Posterior vena cava (tissue), 2 donors: ENCODE measurements around the gene ZNF785. TPM values are rescaled to one million over a fixed set of nuclear protein-coding genes. Genes with fewer than 3 reads are reported as not detected.
A peak's percentile ranks its signal among the peaks of the same experiment; 100 is the strongest.
"Not testable (repeated sequence)": the region's sequence is repeated elsewhere in the genome, so short reads cannot be mapped to it uniquely, and the experiment has no call there.

Source experiments
- DNase-seq: peaks from one replicate; pipeline ENCODE4 v3.0.0-alpha.2; 2020; ENCODE audit warnings: low spot score
- intact Hi-C, 2 donors: fragments of 100-400 bp; cut with DNase I; formaldehyde crosslinking; loops; one replicate each; pipeline versions ENCODE4 v1.14.1 to v1.14.2; 2022 to 2023
- total RNA-seq, 2 donors: library from RNA; stranded (reverse); fragmentation: NEBNext Ultra II Directional; extraction: Animal tissue kit (Norgen Biotek cat#: 25700); gene quantifications; one replicate each; pipeline ENCODE4 v1.2.1, GENCODE V29; 2021
- donor health status: DM: yes; HTN: yes; CAD: no.
- donor health status: DM: yes; HTN: yes; CAD: no.

The ZNF785 gene
- total RNA-seq, 2 donors from 2014 or later, result 10.2 to 10.5 TPM

DNA sequence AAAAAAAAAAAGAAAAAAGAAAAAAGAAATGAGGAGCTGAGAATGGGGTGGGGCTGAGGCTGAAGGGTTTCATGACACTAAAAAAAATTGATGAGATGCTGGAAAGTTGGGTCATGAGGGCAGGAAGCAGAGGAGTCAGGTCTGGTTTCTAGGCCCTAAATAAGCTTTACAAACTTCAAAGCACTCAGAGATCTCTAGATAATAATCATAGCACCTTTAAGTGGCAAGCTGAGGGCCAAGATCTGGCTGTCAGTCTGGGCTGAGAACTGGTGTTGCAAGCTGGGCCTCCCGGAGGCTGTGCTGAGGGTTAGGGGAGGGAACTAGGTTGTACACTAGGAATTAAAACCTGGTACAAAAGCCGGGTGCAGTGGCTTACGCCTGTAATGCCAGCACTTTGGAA, 33.7 kb downstream of the ZNF785 start:
- intact Hi-C loops, result no loop called here
- DNase-seq, result no peak

DNA sequence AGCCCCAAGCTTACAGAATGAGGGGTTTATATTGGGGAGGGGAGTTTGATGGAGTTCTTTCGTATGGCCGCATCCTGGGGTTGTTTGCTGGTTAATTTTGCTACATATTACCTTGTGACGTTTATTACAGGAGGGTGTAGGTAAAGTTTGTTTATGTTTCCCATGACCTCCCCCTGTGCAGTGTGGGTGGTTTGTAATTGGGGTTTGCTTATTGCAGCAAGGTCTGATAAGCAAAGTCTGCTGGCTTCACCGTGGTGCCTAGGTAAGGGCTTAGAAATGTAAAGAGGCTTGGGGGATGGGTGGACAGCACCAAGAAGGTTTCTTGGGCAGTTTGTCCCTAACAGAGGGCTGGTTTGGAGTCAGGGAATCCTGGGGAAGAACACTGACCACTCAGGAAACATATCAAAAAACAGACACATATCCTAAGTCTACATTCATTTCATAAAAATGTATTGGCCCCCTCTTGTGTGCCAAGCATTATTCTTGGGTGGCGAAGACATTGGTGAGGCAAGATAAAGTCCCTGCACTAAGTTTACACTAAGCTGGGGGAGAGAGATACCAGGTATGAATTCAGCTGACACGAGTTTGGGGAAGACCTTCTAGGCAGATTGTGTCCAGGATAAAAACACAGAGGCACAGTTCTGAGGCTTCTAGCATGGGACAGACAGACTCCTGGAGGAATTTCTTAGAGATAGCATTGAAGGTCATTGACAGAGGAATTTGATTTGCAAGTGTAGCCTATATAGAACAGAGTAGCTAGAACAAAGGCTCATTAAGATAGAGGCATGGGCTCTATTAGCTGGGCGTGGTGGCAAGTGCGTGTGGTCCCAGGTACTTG, 36.9 kb downstream of the ZNF785 start:
- DNase-seq, result no peak
- intact Hi-C loops, result no loop called here

DNA sequence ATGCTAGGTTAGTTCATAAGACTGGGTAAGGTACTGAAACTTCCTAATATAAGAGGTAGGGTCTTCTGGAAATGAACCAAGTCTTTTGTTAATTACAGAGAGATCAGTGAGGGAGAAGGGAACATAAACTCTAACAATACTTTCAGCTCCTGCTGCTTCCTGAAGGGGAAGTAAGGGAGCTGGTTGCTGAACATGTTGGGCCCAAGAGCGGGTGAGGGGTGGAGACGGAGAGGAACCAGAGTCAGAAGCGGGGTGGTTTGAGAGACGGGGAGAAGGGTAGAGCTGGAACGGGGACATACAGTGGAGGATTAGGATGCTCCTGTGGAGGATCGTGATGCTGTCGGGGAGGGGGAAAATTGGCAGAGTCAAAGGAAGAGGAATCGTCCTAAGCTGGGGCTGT, 39.4 kb downstream of the ZNF785 start:
- intact Hi-C loops, result no loop called here
- no peak for DNase-seq

DNA sequence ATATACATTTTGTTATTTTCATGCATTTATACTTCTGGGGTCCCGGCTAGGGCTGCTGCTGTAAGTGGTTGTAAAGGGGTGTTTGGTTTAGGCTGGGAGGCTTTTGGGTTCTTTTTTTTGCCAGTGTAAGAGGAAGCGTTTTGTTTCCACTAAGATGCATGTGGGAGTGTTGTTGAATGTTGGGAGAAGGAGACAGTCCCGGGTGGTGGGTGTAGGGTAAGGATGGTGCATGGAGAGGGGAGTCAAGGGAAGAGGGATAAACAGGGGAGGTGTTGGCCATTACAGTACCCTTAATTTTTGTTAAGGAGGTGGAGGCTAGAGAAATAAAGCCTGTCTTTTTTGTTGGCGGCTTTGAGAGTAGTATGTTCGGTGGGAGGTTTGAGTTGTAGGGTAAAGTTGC, 42.4 kb downstream of the ZNF785 start:
- intact Hi-C loops, result no loop called here
- DNase-seq, result no peak

DNA sequence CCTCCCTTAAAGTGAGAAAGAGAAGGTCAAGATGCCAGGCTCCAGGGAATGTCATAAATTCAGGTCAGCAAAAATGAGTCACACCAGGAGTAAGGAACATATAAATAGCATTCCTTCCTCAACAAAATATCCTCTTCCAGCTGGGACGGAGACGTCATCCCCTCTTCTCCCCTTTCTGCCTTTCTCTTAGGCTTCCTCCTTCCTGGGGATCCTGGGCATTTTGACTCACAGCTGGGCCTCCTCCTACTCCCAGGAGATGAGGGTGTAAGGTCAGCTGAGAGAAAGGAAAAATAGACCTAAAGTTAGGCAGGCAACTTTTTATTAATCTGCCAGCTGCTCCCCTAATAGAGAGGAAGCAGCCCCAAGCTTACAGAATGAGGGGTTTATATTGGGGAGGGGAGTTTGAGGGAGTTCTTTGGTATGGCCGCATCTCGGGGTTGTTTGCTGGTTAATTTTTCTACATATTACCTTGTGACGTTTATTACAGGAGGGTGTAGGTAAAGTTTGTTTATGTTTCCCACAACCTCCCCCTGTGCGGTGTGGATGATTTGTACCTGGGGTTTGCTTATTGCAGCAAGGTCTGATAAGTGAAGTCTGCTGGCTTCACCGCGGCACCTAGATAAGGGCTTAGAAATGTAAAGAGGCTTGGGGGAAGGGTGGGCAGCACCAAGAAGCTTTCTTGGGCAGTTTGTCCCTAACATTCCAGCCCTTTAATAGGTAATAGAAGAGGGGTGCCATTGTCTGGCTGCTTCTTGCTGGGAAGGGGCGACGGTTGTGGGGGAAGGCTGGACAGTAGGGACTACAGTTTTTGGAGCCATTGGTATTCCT, 43.8 kb downstream of the ZNF785 start:
- intact Hi-C loops, result no loop called here
- DNase-seq, result no peak

DNA sequence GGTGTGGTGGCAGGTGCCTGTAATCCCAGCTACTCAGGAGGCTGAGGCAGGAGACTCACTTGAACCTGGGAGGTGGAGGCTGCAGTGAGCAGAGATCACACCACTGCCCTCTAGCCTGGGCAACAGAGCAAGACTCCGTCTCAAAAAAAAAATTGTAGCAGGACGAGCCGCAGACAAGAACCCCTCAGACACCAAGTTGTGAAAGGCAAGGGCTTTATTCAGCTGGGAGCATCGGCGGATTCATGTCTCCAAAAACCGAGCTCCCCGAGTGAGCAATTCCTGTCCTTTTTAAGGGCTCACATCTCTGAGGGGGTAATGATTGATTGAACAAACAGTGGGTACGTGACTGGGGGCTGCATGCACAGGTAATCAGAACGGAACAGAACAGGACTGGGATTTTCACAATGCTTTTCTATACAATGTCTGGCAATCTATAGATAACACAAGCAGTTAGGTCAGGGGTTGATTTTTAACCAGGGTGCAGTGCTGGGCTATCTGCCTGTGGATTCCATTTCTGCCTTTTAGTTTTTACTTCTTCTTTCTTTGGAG, 44.5 kb downstream of the ZNF785 start:
- DNase-seq, intact Hi-C loops: not testable (repeated sequence)

DNA sequence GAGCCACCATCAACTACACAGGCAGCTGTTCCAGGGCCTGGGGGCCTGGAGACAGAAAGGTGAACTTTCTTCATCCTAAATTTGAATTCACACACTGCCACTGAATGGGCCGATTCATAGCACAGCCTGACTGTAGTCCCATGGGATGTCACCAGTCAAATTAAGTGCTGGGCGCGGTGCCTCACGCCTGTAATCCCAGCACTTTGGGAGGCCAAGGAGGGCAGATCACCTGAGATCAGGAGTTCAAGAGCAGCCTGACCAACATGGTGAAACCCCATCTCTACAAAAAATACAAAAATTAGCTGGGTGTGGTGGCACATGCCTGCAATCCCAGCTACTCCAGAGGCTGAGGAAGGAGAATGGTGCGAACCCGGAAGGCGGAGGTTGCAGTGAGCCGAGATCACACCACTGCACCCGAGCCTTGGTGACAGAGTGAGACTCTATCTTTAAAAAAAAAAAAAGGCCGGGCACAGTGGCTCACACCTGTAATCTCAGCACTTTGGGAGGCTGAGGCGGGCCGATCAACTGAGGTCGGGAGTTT, 45.4 kb downstream of the ZNF785 start:
- intact Hi-C loops, DNase-seq: not testable (repeated sequence)

DNA sequence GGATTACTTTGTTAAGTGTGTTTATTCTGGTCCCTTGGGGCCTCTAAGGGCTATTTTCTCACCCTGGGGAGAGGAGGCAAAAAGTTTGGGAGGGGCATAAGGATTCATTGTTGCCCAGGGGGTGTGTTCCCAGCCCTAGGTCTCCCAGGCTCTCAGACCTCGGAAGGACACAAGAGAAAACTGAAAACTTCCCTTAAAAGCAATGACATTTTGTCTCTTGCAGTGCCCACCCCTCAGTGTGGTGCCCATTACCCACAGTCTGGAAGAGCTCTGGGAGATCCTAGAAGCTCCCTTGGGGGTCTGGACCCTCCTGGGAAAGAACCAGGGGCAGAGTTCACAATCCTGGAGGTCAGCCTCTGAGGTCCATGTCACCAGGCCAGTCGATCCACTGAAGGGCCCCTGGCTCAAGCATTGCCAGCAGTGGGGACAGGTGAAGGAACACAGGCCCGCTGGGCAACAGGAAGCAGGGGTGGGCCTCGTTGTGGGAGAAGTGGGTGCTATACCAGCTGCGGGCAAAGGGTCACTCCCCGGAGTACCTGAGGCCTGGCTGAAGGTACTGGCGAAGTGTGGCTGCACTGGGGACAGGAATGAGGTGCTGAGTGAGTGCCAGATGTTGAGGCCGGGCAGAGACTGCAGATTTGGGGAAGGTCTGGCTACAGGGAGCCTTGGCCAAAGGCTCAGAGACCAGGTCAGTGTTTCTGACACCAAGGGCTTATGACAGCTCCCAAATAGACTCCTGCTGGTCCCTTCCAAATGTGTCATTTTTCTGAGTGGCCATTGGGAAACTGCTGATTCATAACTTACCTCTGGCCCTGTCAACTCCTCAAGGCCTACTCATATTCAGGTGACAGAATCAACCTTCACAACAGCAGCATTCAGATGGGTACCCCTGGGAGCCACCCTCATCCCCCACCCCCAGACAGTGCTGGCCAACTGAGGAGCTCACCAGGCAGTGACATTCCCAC, 46.2 kb downstream of the ZNF785 start:
- intact Hi-C loops, result no loop called here
- DNase-seq, result no peak

DNA sequence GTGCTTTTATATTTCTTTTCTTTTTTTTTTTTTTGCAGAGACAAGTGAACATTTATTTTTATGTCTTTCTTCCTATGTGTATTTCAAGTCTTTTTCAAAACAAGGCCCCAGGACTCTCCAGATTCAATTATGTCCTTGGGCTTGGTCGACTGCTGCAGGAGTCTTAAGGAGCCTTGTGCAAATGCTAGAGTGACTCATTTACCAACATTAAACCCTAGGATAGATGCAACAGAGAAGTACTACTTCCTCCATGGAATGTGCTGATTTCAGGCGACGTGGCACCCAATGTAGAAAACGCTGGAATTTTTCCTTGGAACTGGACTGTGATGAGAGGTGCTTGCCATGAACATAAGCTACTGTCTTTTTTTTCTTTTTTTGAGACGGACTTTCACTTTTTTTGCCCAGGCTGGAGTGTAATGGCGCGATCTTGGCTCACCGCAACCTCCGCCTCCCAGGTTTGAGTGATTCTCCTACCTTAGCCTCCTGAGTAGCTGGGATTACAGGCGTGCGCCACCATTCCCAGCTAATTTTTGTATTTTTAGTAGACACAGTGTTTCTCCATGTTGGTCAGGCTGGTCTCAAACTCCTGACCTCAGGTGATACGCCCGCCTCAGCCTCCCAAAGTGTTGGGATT, 49.0 kb downstream of the ZNF785 start:
- DNase-seq, intact Hi-C loops: not testable (repeated sequence)

DNA sequence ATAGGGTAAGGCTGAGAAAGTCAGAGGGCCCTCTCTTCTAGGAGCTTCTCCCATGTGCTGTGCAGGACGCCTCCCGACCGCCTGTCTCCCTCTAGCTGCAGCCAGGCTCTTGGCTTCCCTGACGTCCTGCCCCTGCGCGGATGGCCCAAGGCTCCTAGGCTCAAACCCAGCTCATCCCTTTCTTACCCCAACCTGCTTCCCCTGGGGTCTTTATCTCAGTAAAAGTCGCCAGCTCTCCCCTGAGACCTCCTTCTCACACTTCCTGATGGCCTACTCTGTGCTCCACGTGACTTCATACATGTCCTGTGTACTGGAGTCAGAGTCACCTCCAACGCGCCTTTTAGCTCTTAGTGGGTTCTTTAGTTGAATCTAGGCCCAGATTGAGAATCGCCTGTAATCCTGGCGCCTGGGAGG, 49.7 kb downstream of the ZNF785 start:
- intact Hi-C loops, result no loop called here
- DNase-seq, result peak; percentile 91

DNA sequence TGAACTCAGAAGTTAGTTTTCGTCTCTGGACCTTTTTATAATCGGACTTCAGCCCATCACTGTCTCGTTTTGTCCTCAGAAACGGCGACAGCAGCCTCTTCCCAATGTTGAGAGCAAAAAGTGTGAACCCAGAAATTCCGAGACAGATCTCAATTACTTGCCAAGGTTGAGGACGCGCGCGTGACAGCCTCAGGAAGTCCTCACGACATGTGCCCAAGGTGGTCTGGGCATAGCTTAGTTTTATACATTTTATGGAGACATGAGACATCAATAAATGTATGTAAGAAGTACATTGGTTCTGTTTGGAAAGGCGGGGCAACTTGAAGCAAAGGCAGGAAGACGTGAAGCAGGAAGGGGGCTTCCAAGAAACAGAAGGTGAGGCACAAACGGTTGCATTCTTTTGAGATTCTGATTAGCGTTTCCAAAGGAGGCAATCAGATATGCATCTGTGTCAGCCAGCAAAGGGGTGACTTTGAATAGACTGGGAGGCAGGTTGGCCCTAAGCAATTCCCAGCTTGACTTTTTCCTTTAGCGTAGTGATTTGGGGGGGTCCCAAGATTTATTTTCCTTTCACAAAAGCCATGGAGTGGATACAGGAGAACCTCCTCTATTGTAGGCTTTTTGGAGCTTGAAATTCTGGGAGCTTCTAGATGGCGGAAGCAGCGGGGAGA, 50.3 kb downstream of the ZNF785 start:
- DNase-seq, result no peak
- intact Hi-C loops, result no loop called here

DNA sequence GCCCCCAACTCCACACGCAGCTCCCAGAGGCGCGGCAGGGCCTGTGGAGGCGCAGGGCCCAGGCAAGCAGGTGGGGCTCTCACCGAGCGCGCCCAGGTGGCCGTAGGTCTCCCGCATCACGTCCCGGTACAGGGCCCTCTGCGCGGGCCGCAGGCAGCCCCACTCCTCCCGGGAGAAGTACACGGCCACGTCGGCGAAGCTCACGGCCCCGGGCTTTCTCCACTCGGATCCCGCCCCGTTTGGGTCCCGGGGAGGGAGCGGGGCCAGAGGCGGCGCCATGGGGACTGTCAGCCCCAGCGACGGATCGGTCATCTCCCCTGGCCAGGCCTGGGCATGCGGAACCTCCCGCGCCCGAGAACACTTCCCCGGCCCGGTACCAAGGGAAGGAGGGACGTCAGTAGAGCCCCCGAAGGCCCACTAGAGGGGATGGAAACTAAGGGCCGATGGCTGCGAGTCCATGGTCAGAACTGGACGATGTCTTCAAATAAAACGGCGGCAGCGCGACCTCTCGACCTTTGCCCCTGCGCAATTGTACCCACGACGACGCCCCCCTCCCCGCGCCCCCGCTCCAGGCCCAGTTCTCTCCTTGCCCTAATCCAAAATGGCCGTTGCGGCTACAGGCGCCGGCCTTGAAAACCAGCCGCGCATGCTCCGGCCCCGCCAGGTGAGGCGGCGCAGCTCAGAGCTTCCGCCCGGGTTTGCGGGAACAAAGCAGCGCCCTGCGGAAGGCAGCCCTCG, 51.0 kb downstream of the ZNF785 start, which contains the start of gene ZNF747:
Gene ZNF747 (minus strand): TSS at position 491 of the 738 bp plus-strand sequence. CDS start 179 bp downstream, at position 312.
- intact Hi-C loops, result no loop called here
- DNase-seq, result peak; percentile 97

DNA sequence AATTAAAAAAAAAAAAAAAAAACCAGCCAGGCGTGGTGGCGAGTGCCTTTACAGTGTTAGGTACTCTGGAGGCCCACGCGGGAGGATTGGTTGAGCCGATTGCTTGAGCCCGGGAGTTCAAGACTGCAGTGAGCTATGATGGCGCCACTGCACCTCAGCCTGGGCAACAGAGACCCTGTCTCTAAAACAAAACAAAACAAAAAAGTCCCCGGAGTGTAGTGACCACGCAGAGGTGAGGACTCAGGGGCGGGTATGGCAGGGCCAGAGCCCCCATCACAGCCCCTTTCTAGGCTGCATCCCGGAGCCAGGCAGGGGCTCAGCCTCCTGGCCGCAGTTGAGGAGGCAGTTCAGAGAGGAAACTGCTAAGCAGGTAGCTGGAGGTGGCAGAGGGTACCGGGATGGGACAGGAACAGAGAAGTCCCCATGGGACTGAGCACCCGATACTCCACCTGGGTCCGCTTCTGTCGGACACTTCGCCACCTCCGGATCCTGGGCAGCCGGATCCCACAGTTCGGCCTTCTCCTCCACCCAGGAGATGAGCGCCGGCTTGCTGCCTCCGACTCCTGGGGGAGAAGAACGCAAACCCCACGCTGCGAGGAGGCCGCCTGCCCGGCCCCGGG, 51.6 kb downstream of the ZNF785 start:
- intact Hi-C loops, result no loop called here
- no peak for DNase-seq

DNA sequence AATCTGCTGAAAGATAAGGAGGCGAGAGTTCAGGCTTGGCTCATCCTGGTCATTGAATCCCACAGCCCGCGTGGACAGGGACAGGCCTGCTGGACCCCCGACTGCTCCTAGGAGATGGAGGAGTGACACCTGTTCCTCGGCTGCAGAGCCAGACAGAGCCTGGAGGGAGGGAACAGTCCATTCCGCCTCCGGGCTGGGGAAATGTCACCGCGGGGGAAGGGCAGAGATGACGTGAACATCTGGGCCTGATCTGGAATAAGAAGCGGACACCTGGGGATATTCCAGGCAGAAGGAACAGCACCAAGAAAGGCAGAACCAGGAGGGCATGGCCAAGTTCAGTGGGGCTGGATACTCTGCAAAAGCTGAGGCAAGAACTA, 52.4 kb downstream of the ZNF785 start:
- intact Hi-C loops, result no loop called here
- DNase-seq, result no peak

DNA sequence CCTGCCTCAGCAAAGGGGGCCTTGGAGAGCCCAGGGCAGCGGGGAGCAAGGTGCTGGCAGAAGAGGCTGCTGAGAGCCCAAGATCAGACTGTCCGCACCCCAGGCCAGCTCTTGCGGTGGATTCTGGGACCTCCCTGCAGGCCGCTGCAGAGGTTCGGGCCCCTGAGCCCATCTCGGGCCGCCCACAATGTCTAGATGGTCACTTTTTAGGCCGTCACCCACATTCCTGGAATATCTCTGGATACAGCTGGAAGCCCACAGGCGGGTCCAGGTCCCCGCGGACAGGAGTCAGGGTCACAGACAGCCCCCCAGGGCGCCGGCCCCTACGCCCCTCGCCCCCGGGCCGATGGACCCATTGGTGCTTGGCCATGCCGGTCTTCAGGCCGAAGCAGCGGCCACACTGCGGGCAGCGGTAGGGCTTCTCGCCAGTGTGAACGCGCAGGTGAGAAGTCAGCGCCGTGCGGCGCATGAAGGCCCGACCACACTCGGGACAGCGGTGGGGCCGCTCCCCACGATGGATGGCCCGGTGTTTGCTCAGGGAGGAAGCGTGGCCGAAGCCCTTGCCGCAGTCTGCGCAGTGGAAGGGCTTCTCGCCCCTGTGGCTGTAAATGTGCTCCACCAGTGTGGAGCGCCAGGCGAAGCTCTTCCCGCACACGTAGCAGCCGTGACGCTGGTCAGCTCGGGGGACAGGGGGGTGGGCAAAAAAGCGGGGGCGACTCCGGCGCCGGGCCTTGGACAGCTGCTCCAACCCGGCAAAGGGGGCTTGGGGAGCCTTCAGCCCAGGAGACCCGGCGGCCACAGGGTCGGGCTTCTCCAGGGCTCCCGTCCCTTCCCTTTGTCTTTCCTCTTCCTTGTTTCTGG, 53.0 kb downstream of the ZNF785 start:
- DNase-seq, result no peak
- intact Hi-C loops, result loop anchor here in 1 of 2 donors (1.0 kb wide), 1 partner anchor 36 kb away; no protein-coding TSS in a partner anchor
